Left lung (tissue), 10 donors: ENCODE data around the gene GJC2. TPM values are rescaled to one million over a fixed set of nuclear protein-coding genes. Genes with fewer than 3 reads are reported as not detected.

Experiments
- ATAC-seq: fragments of 200-7000 bp; cut with Tn5 transposase; one replicate; pipeline ENCODE4 v1.9.1; 2020; ENCODE audit warnings: moderate library complexity
- DNase-seq, 4 donors: peaks; one replicate each; pipeline ENCODE4 v3.0.0-alpha.2; 2013 to 2020
- H3K27ac ChIP-seq, 2 donors: fragments of 200-600 bp; sonication (generic) in 1 of 2; one replicate each; pipeline versions ENCODE4 v1.5.0 to v1.8.0; 2020 to 2021
- H3K27me3 ChIP-seq, 2 donors: fragments of 200-600 bp; sonication (generic) in 1 of 2; one replicate each; pipeline versions ENCODE4 v1.5.0 to v1.8.0; 2020 to 2021
- H3K36me3 ChIP-seq, 2 donors: fragments of 200-600 bp; sonication (generic) in 1 of 2; one replicate each; pipeline versions ENCODE4 v1.5.0 to v1.8.0; 2020 to 2021
- H3K4me1 ChIP-seq, 2 donors: fragments of 200-600 bp; one replicate each; pipeline ENCODE4 v1.8.0; 2021
- H3K4me3 ChIP-seq, 2 donors: fragments of 200-600 bp; sonication (generic) in 1 of 2; one replicate each; pipeline versions ENCODE4 v1.5.0 to v1.8.0; 2020 to 2021; ENCODE audit warnings: mild to moderate bottlenecking in 1 of 2
- H3K9me3 ChIP-seq, 2 donors: fragments of 200-600 bp; sonication (generic) in 1 of 2; one replicate each; pipeline versions ENCODE4 v1.5.0 to v1.8.0; 2020 to 2021
- intact Hi-C, 2 donors: fragments of 100-400 bp; cut with DNase I; formaldehyde crosslinking; loops; one replicate each; pipeline versions ENCODE4 v1.11.2 to v1.14.2; 2022
- polyA plus RNA-seq, 6 donors: library from polyadenylated mRNA; unstranded; fragments of 120-200 nt; gene quantifications; one replicate each; pipeline ENCODE4 v1.2.1, GENCODE V29; 2013; ENCODE audit not compliant: insufficient read length in 6 of 6
- total RNA-seq, 2 donors: library from RNA; stranded (reverse); fragmentation: NEBNext Ultra II Directional; extraction: Animal tissue kit (Norgen Biotek cat#: 25700); gene quantifications; one replicate each; pipeline ENCODE4 v1.2.1, GENCODE V29; 2021
- TF ChIP-seq, protein P1 (sequence below), 2 donors: fragments of 200-600 bp; sonication (generic) in 1 of 2; IDR thresholded peaks; one replicate each; pipeline versions ENCODE4 v1.5.0 to v1.8.0; 2021; ENCODE audit warnings: antibody characterized with exemption in 2 of 2
- donor health status: DM: no; HTN: yes; CAD: no.
- donor health status: DM: no; HTN: no; CAD: no.

The GJC2 gene
- total and polyA plus RNA-seq, 8 donors: 2.3 to 4.9 (median 3.1) TPM

DNA sequence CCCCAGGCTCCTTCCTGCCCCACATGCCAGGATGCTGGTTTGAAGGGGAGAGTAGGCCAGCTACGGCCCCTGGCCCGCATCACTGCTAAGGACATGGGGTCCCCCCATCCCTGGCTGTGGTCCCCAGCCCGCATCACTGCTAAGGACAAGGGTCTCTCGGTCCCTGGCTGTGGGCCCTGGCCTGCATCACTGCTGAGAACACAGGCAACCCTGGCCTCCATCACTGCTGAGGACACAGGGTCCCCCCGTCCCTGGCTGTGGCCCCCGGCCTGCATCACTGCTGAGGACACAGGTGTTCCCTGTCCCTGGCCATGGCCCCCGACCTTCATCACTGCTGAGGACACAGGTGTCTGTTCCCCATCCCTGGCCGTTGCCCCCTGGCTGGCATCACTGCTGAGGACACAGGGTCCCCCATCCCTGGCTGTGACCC lies 57.7 kb downstream of the GJC2 start:
- Histone ChIP-seq H3K9me3 (no peaks in the 10 kb centered on the region), H3K4me1 (peaks cover 0 to under 1% of the 10 kb centered on the region in 2 donors), H3K27ac (no peak overlapping the region), H3K36me3 (no peaks in the 10 kb centered on the region), H3K27me3 (peaks cover 0 to 40% of the 10 kb centered on the region in 2 donors), H3K4me3 (no peak overlapping the region)
- TF ChIP-seq, protein P1, sequence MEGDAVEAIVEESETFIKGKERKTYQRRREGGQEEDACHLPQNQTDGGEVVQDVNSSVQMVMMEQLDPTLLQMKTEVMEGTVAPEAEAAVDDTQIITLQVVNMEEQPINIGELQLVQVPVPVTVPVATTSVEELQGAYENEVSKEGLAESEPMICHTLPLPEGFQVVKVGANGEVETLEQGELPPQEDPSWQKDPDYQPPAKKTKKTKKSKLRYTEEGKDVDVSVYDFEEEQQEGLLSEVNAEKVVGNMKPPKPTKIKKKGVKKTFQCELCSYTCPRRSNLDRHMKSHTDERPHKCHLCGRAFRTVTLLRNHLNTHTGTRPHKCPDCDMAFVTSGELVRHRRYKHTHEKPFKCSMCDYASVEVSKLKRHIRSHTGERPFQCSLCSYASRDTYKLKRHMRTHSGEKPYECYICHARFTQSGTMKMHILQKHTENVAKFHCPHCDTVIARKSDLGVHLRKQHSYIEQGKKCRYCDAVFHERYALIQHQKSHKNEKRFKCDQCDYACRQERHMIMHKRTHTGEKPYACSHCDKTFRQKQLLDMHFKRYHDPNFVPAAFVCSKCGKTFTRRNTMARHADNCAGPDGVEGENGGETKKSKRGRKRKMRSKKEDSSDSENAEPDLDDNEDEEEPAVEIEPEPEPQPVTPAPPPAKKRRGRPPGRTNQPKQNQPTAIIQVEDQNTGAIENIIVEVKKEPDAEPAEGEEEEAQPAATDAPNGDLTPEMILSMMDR (IDR thresholded peaks at IDR 0.05): no peak
- ATAC-seq (no peak), DNase-seq (no peak)
- intact Hi-C loops: no loop called here

DNA sequence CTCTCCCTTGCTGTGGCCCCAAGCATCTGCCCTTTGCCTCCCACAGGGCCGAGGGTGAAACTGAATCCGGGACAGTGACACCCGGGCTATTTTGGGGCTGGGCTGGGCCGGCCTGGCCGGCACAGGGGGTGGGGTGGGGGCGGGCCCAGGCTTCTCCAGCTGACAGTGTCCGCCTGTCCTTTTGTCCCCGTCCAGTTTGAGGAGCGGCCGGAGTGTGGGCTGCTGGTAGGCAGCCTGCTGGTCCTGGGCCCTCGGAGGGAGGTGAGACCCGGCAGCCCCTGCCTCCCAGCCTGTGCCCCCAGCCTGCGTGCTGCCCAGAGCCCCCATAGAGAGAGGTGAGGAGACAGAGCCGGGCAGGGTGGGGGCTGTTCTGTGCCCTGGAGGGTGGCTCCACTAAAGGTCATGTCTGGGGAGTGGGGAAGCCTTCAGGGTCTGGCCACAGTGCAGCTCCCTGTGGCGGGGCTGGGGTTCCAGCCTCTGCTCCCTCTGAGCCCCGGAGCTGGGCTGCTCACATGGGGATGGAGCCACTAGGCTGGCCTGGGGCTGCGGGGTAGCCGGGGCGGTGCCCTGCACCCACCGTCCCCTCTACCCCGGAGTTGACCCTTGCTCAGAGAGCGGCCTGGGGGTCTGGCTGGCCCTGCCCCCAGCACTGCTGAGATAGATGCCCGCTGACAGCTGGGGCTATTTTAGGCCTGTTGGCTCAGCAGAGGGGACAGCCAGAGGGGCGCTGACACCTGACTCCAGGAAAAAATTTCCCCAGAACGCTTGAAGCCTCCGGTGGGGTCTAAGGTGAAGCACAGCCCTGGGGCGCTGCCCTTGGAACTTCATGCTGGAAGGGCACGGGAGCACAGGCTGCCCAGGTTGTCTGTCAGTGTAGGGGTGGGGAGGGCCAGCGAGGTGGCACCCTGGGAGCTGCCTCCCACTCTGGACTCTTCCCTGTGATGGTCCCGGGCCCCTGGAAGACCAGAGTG lies 58.4 kb downstream of the GJC2 start, which contains the start of gene OBSCN:
Gene OBSCN, plus strand, starts transcription at position 194 of the 971 bp plus-strand sequence. CDS start 3,740 bp downstream, outside the sequence.
- intact Hi-C loops: no loop called here
- Histone ChIP-seq H3K27me3 (peaks cover 0 to 48% of the 10 kb centered on the region in 2 donors), H3K36me3 (no peaks in the 10 kb centered on the region), H3K4me1 (peaks cover 0 to 8% of the 10 kb centered on the region in 2 donors), H3K9me3 (no peaks in the 10 kb centered on the region), H3K4me3 (no peak within 1 kb of the TSS), H3K27ac (no peak within 1 kb of the TSS)
- TF ChIP-seq, protein P1 (IDR thresholded peaks at IDR 0.05): no peak
- no peak for ATAC-seq
- DNase-seq: peak in 1 of 4 donors; percentile 70

DNA sequence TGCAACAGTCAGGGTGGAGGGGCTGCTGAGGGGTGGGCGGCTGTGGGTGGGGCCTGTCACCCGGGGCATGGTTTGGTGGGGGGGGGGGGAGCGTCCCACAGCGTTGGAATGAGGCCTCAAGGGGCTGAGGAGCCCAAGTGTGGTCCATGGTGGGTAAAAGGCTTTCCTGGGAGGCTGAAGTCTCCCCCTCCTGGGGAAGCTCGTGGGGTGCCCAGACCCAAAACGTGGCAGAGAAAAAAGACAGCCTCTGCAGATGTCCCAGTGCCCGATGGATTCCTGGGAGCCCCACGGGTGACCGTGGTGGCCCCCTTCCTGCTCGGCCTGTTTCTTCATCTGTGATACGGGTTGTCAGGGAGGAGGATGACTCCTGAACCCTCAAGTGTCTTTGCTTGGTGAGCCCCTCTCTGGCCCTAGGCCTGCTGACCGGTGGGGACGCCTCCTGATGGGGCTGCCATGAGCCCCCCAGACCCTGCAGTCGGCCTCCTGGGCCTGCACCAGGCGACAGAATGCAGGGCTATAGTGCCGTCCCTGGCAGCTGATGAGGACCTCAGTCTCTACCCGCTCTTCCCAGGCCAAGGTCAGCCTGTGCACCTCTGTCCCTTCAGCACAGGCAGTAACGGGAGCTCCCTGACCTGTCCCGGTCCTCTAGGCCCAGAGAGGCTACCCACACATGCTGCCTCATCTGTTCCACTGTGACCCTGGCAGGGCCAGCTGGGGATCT lies 59.3 kb downstream of the GJC2 start:
- H3K9me3 ChIP-seq: no peaks in the 10 kb centered on the region
- H3K36me3 ChIP-seq: no peaks in the 10 kb centered on the region
- DNase-seq (no peak), ATAC-seq (no peak)
- no peak overlapping the region for H3K27ac ChIP-seq
- H3K27me3 ChIP-seq: peaks cover 0 to 49% of the 10 kb centered on the region in 2 donors
- H3K4me3 ChIP-seq: no peak overlapping the region
- intact Hi-C loops: no loop called here
- TF ChIP-seq, protein P1 (IDR thresholded peaks at IDR 0.05): no peak
- peaks cover 0 to 12% of the 10 kb centered on the region in 2 donors for H3K4me1 ChIP-seq

Other genes with a start within 250 kb of the GJC2 start
- 1 to 10 TPM; 4.6 to 8.5 TPM for gene WNT9A, start 202.0 kb upstream of the GJC2 start, total RNA-seq
- 1 to 10 TPM; 2.1 to 3.4 (median 2.8) TPM for gene WNT9A, start 202.0 kb upstream of the GJC2 start, polyA plus RNA-seq
- gene WNT3A, start 142.9 kb upstream of the GJC2 start, total RNA-seq: 1 to 10 TPM in 1 of 2 donors, under 1 TPM in 1; 0.96 to 1.5 TPM
- under 1 TPM in 4 of 6 donors, not detected in 2; 0.06 to 0.14 (median 0.08) TPM for gene WNT3A, start 142.9 kb upstream of the GJC2 start, polyA plus RNA-seq
- gene ARF1, start 67.2 kb upstream of the GJC2 start, total RNA-seq: 100 to 1,000 TPM; 407 to 455 TPM
- 100 to 1,000 TPM; 267 to 347 (median 297) TPM for gene ARF1, start 67.2 kb upstream of the GJC2 start, polyA plus RNA-seq
- 10 to 100 TPM; 12.6 to 13.2 TPM for gene C1orf35, start 46.6 kb upstream of the GJC2 start, total RNA-seq
- gene C1orf35, start 46.6 kb upstream of the GJC2 start, polyA plus RNA-seq: 10 to 100 TPM; 14.9 to 21.1 (median 18.0) TPM
- gene MRPL55, start 40.6 kb upstream of the GJC2 start, total RNA-seq: 10 to 100 TPM; 43.0 to 44.2 TPM
- 10 to 100 TPM; 35.4 to 45.3 (median 38.3) TPM for gene MRPL55, start 40.6 kb upstream of the GJC2 start, polyA plus RNA-seq
- gene GUK1, start 9.7 kb upstream of the GJC2 start, total RNA-seq: 100 to 1,000 TPM; 217 to 221 TPM
- gene GUK1, start 9.7 kb upstream of the GJC2 start, polyA plus RNA-seq: 100 to 1,000 TPM; 112 to 186 (median 134) TPM
- 10 to 100 TPM; 13.2 to 13.5 TPM for gene IBA57, start 15.9 kb downstream of the GJC2 start, total RNA-seq
- 1 to 10 TPM; 5.3 to 8.3 (median 6.8) TPM for gene IBA57, start 15.9 kb downstream of the GJC2 start, polyA plus RNA-seq
- 10 to 100 TPM; 20.3 to 21.2 TPM for gene OBSCN, start 58.1 kb downstream of the GJC2 start, total RNA-seq
- 10 to 100 TPM; 39.3 to 69.5 (median 53.9) TPM for gene OBSCN, start 58.1 kb downstream of the GJC2 start, polyA plus RNA-seq